Measurements from ENCODE around the gene ZNF524. TPM values are rescaled to one million over a fixed set of nuclear protein-coding genes. Genes with fewer than 3 reads are reported as not detected.
A peak's percentile ranks its signal among the peaks of the same experiment; 100 is the strongest.

Gene ZNF524
- total RNA-seq, 3 donors from 2014 or later = 25.5 to 27.1 (median 26.5) TPM

GRCh38 chr19:55590617-55591016, 9.5 kb upstream of the ZNF524 start:
- Histone ChIP-seq H3K4me3 (no peak overlapping the region), H3K36me3 (ENCODE audit: low read depth) (no peaks in the 10 kb centered on the region), H3K9me3 (no peaks in the 10 kb centered on the region), H3K4me1 (ENCODE audit: low read depth) (peaks cover 8% of the 10 kb centered on the region)
- ATAC-seq (peak; percentile 33), DNase-seq (peak in 1 of 3 donors; percentile 40)
- TF ChIP-seq, protein P1, sequence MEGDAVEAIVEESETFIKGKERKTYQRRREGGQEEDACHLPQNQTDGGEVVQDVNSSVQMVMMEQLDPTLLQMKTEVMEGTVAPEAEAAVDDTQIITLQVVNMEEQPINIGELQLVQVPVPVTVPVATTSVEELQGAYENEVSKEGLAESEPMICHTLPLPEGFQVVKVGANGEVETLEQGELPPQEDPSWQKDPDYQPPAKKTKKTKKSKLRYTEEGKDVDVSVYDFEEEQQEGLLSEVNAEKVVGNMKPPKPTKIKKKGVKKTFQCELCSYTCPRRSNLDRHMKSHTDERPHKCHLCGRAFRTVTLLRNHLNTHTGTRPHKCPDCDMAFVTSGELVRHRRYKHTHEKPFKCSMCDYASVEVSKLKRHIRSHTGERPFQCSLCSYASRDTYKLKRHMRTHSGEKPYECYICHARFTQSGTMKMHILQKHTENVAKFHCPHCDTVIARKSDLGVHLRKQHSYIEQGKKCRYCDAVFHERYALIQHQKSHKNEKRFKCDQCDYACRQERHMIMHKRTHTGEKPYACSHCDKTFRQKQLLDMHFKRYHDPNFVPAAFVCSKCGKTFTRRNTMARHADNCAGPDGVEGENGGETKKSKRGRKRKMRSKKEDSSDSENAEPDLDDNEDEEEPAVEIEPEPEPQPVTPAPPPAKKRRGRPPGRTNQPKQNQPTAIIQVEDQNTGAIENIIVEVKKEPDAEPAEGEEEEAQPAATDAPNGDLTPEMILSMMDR (IDR thresholded peaks at IDR 0.05) = no peak
- intact Hi-C loops (cut with DNase I, micrococcal nuclease) = no loop called here

DNA sequence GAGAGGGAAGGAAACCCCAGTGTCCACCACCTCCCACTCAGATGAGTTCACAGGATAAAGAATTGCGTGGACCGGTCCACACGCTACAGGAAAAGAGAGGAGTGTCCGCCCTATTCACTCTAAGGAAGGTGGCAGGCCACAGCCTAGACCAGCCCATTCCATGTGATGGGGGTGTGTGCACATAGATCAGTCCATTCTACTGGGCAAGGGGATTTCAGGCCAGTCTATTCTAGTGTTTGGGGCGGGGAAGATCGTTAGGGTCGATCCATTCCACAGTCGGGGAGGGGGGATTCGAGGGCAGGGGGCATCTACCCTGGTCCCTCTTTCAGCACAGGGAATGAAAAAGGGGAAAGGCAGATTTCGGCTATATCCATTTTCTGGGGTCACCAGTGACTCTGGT, 8.5 kb upstream of the ZNF524 start:
- TF ChIP-seq, protein P1 (IDR thresholded peaks at IDR 0.05) = no peak
- no peaks in the 10 kb centered on the region for H3K36me3 ChIP-seq (ENCODE audit: low read depth)

GRCh38 chr19:55592391-55593090, 7.5 kb upstream of the ZNF524 start:
- intact Hi-C loops (cut with DNase I, micrococcal nuclease) = no loop called here
- Histone ChIP-seq H3K4me3 (no peak overlapping the region), H3K36me3 (ENCODE audit: low read depth) (no peaks in the 10 kb centered on the region), H3K4me1 (ENCODE audit: low read depth) (no peaks in the 10 kb centered on the region), H3K9me3 (no peaks in the 10 kb centered on the region)
- no peak for ATAC-seq
- TF ChIP-seq, protein P1 (IDR thresholded peaks at IDR 0.05) = no peak
- DNase-seq = no peak

More for the DNA sequence above, 8.5 kb upstream of the ZNF524 start:
- intact Hi-C loops (cut with DNase I, micrococcal nuclease) = no loop called here
- no peak for DNase-seq
- ATAC-seq = no peak
- peaks cover 4% of the 10 kb centered on the region for H3K4me1 ChIP-seq (ENCODE audit: low read depth)
- no peak overlapping the region for H3K4me3 ChIP-seq
- H3K9me3 ChIP-seq = no peaks in the 10 kb centered on the region

GRCh38 chr19:55593096-55593772, 6.9 kb upstream of the ZNF524 start:
- DNase-seq (no peak), ATAC-seq (no peak)
- no peak overlapping the region for H3K4me3 ChIP-seq
- intact Hi-C loops (cut with DNase I, micrococcal nuclease) = no loop called here
- H3K36me3 ChIP-seq (ENCODE audit: low read depth) = no peaks in the 10 kb centered on the region
- H3K9me3 ChIP-seq = no peaks in the 10 kb centered on the region
- H3K4me1 ChIP-seq (ENCODE audit: low read depth) = no peaks in the 10 kb centered on the region
- TF ChIP-seq, protein P1 (IDR thresholded peaks at IDR 0.05) = no peak

DNA sequence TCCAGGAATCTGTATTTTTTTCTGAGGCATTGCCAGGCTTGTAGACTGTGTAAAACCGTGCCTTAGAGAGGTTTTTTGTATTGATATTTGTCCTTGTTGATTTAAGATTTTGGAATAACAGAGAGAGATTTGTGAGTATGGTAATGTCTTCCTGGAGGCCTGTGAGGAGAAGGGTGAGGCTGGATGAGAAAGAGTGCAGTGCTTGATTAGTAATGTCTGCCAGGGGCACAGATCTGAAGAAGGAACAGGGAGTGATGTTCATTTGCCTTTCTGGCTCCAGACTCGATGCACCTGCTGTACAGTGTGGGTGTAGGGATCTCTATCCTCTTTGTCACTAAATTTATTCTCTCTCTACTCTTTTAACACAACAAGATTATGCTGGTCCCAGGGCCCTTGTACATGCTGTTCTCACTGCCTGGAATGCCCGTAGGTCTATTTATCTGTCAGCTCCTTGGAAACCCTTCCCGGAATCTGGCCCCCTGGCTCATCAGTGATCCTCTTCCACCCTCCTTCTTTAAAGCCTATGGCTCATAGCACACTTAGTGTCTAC, 5.0 kb upstream of the ZNF524 start:
- DNase-seq = no peak
- H3K36me3 ChIP-seq (ENCODE audit: low read depth) = no peaks in the 10 kb centered on the region
- H3K4me1 ChIP-seq (ENCODE audit: low read depth) = no peaks in the 10 kb centered on the region
- no peaks in the 10 kb centered on the region for H3K9me3 ChIP-seq
- TF ChIP-seq, protein P1 (IDR thresholded peaks at IDR 0.05) = no peak
- intact Hi-C loops (cut with DNase I, micrococcal nuclease) = no loop called here
- no peak overlapping the region for H3K4me3 ChIP-seq
- ATAC-seq = no peak

Measured in mucosa of descending colon (tissue), 3 donors.